RKO (cell line): ENCODE measurements around the gene INPP5A.
"Not testable (repeated sequence)": the region's sequence is repeated elsewhere in the genome, so short reads cannot be mapped to it uniquely, and the experiment has no call there.

Experiments
- DNase-seq: peaks from one replicate; pipeline ENCODE4 v3.0.0-alpha.2; 2016; ENCODE audit warnings: low spot score

Gene INPP5A

GRCh38 chr10:132504501-132505272 is 32.9 kb upstream of the INPP5A start:
- no peak for DNase-seq

- not testable (repeated sequence) for DNase-seq
Observed at GRCh38 chr10:132505546-132505945, 32.0 kb upstream of the INPP5A start.

- no peak for DNase-seq
Observed at GRCh38 chr10:132506711-132507408, 30.7 kb upstream of the INPP5A start.

- no peak for DNase-seq
Observed at GRCh38 chr10:132507409-132507955, 30.1 kb upstream of the INPP5A start.

GRCh38 chr10:132507956-132508490 is 29.6 kb upstream of the INPP5A start:
- no peak for DNase-seq

GRCh38 chr10:132508581-132509443 is 28.8 kb upstream of the INPP5A start:
- DNase-seq = no peak

GRCh38 chr10:132509506-132510173 is 27.9 kb upstream of the INPP5A start:
- DNase-seq = no peak

GRCh38 chr10:132510174-132510611 is 27.4 kb upstream of the INPP5A start:
- no peak for DNase-seq

- DNase-seq = no peak
Observed at GRCh38 chr10:132511121-132512051, 26.2 kb upstream of the INPP5A start.

GRCh38 chr10:132512052-132512442 is 25.5 kb upstream of the INPP5A start:
- DNase-seq = no peak

GRCh38 chr10:132512693-132513345 is 24.8 kb upstream of the INPP5A start:
- DNase-seq = no peak

GRCh38 chr10:132514821-132515520 is 22.6 kb upstream of the INPP5A start:
- DNase-seq = no peak

- no peak for DNase-seq
Observed at GRCh38 chr10:132515811-132516726, 21.5 kb upstream of the INPP5A start.

GRCh38 chr10:132516771-132517725 is 20.5 kb upstream of the INPP5A start:
- DNase-seq = peak; percentile 89

GRCh38 chr10:132517951-132518521 is 19.6 kb upstream of the INPP5A start:
- DNase-seq = no peak
